DOHH2 (cell line): ENCODE results near the gene RANBP1.

Source experiments
- H3F3A ChIP-seq: fragments of 200-600 bp; sonication (generic), shearing (Covaris generic); 2 replicates; pipeline ENCODE4 v1.6.0; 2016; ENCODE audit warnings: antibody characterized with exemption, mild to moderate bottlenecking; ENCODE audit not compliant: control insufficient read depth, insufficient read depth
- H3K27ac ChIP-seq: fragments of 200-600 bp; sonication (generic); 2 replicates; pipeline ENCODE4 v1.5.1; 2014; ENCODE audit warnings: low read depth, mild to moderate bottlenecking, low read length, moderate library complexity
- H3K27me3 ChIP-seq: fragments of 200-600 bp; sonication (generic); 2 replicates; pipeline ENCODE4 v1.6.1; 2014; ENCODE audit warnings: mild to moderate bottlenecking, low read length, mixed read lengths; ENCODE audit not compliant: control insufficient read depth
- H3K36me3 ChIP-seq: fragments of 200-600 bp; sonication (generic); 2 replicates; pipeline ENCODE4 v1.6.1; 2014; ENCODE audit warnings: mild to moderate bottlenecking, low read length, moderate library complexity, mixed read lengths; ENCODE audit not compliant: control insufficient read depth
- H3K4me1 ChIP-seq: fragments of 200-600 bp; sonication (generic); 2 replicates; pipeline ENCODE4 v1.6.1; 2014; ENCODE audit warnings: mild to moderate bottlenecking, low read length, mixed read lengths; ENCODE audit not compliant: control insufficient read depth
- H3K4me2 ChIP-seq: fragments of 200-600 bp; sonication (generic); 2 replicates; pipeline ENCODE4 v1.6.0; 2014; ENCODE audit warnings: mild to moderate bottlenecking, low read length, moderate library complexity
- H3K4me3 ChIP-seq: fragments of 200-600 bp; sonication (generic); 2 replicates; pipeline ENCODE4 v1.5.1; 2014; ENCODE audit warnings: mild to moderate bottlenecking, low read length, mixed read lengths
- H3K79me2 ChIP-seq: fragments of 200-600 bp; sonication (generic); 2 replicates; pipeline ENCODE4 v1.6.1; 2014; ENCODE audit warnings: mild to moderate bottlenecking, low read length, mixed read lengths; ENCODE audit not compliant: control insufficient read depth
- H3K9me2 ChIP-seq: fragments of 200-600 bp; sonication (generic); replicated peaks from 2 replicates; pipeline ENCODE4 v1.6.1; 2014; ENCODE audit warnings: mild to moderate bottlenecking, low read length, mixed read lengths; ENCODE audit not compliant: control insufficient read depth
- H3K9me3 ChIP-seq: fragments of 200-600 bp; sonication (generic); 2 replicates; pipeline ENCODE4 v1.6.1; 2014; ENCODE audit warnings: antibody characterized with exemption, low read length, mixed read lengths; ENCODE audit not compliant: control insufficient read depth, insufficient read depth
- H4K20me1 ChIP-seq: fragments of 200-600 bp; sonication (generic); 2 replicates; pipeline ENCODE4 v1.6.0; 2014; ENCODE audit warnings: low read depth, mild to moderate bottlenecking, antibody characterized with exemption, low read length, moderate library complexity; ENCODE audit not compliant: control insufficient read depth, insufficient read depth
- TF ChIP-seq, protein P1 (sequence below): fragments of 200-600 bp; sonication (generic); IDR thresholded peaks from one replicate; pipeline ENCODE4 v1.5.1; 2014; ENCODE audit warnings: antibody characterized with exemption, mild to moderate bottlenecking, low read depth, low read length; ENCODE audit not compliant: poor library complexity, severe bottlenecking

RANBP1 gene

DNA sequence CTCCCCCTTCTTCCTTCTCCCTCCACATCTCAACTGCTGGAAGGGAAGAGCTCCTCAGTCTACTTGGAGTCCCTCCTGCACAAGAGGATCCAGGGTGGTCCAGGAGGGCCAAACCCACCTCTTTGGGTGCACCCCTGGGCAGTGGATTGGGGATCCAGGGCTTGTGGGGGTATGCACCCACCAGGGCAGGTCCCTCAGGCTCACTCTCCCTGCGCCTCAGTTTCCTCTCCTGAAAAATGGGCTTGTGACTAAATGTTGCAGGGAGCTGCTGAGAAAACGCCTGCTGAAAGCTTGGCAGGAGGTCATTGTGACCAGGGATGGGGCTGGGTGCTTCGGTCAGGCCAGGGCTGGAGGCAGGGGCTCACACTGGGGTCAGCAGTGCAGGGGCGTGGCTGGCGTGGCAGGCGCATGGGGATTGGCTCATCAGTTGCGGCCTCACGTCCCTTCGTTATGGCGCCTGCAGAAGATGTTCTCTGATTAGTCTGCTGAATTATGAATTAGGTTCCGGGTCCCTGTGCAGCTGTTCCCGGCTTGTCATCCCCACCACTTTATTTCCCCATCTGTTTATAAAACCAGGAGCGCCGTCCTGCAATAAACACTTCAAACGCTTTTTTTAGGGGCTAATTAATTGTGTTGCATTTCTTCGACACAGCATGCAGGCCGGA lies 60.6 kb downstream of the RANBP1 start:
- Histone ChIP-seq H4K20me1 (no peaks in the 10 kb centered on the region), H3F3A (no peaks in the 10 kb centered on the region), H3K9me2 (no peaks in the 10 kb centered on the region), H3K27ac (no peak overlapping the region), H3K36me3 (no peaks in the 10 kb centered on the region), H3K4me1 (no peaks in the 10 kb centered on the region), H3K4me2 (no peak overlapping the region), H3K4me3 (no peak overlapping the region), H3K79me2 (no peaks in the 10 kb centered on the region), H3K27me3 (no peaks in the 10 kb centered on the region), H3K9me3 (no peaks in the 10 kb centered on the region)
- TF ChIP-seq, protein P1, sequence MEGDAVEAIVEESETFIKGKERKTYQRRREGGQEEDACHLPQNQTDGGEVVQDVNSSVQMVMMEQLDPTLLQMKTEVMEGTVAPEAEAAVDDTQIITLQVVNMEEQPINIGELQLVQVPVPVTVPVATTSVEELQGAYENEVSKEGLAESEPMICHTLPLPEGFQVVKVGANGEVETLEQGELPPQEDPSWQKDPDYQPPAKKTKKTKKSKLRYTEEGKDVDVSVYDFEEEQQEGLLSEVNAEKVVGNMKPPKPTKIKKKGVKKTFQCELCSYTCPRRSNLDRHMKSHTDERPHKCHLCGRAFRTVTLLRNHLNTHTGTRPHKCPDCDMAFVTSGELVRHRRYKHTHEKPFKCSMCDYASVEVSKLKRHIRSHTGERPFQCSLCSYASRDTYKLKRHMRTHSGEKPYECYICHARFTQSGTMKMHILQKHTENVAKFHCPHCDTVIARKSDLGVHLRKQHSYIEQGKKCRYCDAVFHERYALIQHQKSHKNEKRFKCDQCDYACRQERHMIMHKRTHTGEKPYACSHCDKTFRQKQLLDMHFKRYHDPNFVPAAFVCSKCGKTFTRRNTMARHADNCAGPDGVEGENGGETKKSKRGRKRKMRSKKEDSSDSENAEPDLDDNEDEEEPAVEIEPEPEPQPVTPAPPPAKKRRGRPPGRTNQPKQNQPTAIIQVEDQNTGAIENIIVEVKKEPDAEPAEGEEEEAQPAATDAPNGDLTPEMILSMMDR, result no peak
